ENCODE data around the gene FAM149A.

DNA sequence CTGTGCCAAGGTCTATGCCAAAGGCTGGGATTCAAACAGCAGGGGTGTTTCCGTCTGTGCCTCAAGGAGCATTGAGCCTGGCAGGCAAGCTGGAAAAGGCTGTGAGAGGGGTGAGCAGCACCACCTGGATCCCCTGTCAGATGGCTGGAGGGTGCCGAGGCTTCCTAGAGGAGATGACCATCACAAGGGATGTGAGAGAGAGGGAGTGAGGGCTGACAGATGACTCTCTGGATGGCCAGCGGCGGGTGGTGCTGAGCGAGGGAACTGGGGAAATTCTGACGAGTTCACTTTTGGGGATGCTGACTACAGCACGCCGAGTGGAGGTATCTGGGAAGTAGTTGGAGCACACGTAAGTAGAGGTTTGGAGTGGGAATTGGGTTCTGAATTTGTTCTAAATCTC, 64.2 kb downstream of the FAM149A start:
- TF ChIP-seq, protein P1, sequence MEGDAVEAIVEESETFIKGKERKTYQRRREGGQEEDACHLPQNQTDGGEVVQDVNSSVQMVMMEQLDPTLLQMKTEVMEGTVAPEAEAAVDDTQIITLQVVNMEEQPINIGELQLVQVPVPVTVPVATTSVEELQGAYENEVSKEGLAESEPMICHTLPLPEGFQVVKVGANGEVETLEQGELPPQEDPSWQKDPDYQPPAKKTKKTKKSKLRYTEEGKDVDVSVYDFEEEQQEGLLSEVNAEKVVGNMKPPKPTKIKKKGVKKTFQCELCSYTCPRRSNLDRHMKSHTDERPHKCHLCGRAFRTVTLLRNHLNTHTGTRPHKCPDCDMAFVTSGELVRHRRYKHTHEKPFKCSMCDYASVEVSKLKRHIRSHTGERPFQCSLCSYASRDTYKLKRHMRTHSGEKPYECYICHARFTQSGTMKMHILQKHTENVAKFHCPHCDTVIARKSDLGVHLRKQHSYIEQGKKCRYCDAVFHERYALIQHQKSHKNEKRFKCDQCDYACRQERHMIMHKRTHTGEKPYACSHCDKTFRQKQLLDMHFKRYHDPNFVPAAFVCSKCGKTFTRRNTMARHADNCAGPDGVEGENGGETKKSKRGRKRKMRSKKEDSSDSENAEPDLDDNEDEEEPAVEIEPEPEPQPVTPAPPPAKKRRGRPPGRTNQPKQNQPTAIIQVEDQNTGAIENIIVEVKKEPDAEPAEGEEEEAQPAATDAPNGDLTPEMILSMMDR (IDR thresholded peaks at IDR 0.05) = no peak
- TF ChIP-seq POLR2A (IDR thresholded peaks at IDR 0.05) = no peak

All from testis (tissue), 2 donors.